ENCODE results near the gene TMEM98.

GRCh38 chr17:32910769-32911168 lies 17.2 kb upstream of the TMEM98 start:
- TF ChIP-seq SPI1 (IDR thresholded peaks at IDR 0.05; ENCODE audit: low read depth, low read length) (no peak), POLR2AphosphoS5 (IDR thresholded peaks at IDR 0.05; ENCODE audit: low read depth, low read length) (no peak), POLR2A (IDR thresholded peaks at IDR 0.05; ENCODE audit: low read depth, low read length) (no peak), TAF1 (IDR thresholded peaks at IDR 0.05; ENCODE audit: low read depth, low read length) (no peak), POU2F2 (IDR thresholded peaks at IDR 0.05; ENCODE audit: low read depth, low read length) (no peak)

Measured in GM12891 (cell line).